NCI-H2107 treated with DMSO at 0.1 percent for 48 hours (cell line): ENCODE measurements around the gene PDF.

Experiments
- DNase-seq: peaks from one replicate; lab custom pipeline; 2025; ENCODE audit not compliant: unreplicated experiment; lab: John Stamatoyannopoulos, UW

Gene PDF

DNA sequence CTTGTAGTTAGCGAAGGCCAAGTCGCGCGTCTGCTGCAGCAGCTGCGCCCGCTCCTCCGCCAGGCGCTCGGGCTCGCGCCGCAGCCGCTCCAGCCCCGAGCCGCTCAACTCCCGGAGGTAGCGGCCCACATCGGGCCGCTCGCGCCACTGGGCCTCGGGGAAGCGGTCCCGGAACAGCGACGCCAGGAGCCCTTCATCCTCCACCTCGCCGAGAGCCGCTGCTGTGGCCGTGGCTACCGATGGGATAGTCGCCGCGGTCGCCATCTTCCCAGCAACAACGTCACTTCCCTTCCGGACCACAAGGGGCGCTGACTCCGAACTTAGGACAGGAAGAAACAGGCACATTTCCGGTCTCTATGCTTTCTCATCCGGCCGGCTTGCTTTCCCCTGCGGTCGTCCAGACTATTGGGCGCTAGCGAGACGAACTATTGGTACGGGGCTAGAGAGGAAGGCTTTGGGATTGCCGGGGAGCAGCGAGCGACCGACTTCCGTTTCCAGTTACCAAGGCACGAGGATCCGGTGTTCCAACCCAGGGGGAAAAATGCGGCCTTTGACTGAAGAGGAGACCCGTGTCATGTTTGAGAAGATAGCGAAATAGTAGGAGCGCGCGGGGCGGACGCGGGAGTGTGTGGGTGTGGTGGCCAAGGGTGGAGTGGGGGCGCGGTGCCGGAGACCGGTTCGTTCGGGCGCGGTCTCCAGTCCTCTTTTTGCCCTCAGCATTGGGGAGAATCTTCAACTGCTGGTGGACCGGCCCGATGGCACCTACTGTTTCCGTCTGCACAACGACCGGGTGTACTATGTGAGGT lies 9.1 kb upstream of the PDF start, which contains the start of the genes COG8 and NIP7:
TSS of gene COG8 (minus strand) at position 276 of the 806 bp plus-strand sequence. CDS start at position 264, 12 bp downstream.
TSS of gene NIP7 (plus strand) at position 484 of the 806 bp plus-strand sequence. CDS start at position 542, 58 bp downstream.
- peak; percentile 99 for DNase-seq

DNA sequence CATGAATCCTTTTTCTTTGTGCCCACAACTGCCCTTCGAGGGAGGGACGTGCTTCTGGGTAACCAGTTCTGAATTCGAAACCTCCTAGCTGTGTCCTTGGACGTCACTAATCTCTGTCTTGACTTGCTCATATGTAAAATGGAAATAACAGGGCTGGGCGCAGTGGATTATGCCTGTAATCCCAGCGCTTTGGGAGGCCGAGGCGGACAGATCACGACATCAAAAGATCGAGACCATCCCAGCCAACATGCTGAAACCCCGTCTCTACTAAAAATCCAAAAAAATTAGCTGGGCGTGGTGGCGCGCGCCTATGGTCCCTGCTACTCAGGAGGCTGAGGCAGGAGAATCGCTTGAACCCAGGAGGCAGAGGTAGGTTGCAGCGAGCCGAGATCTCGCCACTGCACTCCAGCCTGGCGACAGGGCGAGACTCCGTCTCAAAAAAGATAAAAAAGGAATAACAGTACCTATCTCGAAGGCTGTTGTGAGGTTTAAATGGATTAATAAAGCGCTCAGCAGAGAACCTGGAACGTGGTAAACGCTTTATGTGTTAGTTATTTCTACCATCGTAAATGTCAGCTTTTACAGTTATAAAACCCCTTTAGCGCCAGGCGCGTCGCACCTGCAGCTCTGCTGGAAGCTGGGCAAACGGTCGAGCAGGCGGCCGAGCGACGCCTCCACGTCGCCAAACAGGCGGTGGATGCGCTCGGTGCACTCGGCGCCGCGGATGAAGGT lies 8.3 kb upstream of the PDF start:
- DNase-seq, result no peak

GRCh38 chr16:69334696-69335095 lies 4.3 kb upstream of the PDF start:
- no peak for DNase-seq

DNA sequence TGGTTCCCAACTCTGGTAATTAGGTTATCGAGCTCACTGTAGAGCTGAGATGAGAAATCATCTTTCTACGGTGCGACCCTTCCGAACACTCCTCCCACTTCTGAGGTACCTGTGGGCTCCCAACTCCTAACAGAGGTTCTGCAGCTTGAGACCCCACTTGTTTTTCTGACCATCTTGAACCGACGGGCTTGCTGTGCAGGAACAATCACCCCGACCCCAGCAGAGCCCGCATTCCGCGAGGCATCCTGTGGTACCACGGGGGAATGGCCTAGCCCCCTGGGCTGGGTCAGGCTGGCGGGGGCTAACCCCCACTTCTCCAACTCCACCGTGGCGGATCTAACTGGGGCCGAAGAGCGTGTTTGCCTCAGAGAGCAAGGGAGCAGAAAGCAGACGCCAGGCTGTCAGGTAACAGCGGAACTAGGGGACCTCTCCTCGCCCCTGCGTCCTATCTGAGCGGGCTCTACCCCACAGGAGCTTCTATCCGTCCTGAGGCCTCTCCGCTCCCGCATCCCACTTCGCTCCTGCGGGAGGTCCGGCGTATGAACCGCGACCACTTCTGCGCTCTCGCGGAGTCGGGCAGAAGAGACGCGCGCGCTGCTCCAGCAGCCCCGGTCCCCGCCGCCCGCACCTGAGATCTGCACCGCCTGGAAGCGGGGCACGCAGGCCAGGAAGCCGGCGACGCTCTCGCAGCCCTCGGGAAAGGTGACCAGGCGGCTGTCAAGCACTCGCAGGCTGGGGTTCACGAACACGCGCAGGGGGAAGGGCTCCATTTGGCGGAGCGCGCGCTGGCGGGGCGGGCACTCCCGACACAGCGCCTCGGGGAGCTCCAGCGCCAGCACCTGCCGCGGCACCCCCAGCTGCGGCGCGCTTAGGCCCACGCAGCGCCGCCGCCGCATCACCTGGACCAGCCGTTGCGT lies 761 bp downstream of the PDF start:
- DNase-seq, result no peak

DNA sequence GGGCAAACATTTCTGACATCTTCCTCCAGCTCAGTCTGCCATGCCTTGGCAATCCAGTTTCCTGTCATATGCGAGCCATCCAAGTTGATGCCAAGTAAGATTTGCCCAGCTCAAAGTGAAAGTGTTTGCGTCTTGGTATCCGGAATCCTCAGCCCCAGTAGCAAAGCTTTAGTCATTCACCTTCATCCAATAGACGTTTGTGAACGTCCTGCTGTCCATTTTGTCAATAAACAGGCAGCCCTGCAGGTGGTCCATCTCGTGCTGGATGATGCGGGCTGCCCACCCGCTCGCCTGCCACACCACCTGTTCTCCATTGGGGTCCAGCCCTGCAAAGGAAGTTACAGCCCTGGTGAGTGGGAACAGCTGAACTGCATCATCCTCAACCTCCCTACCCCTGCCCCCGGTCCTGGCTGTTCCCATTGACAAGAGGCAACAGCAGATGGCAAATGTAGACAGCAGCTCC lies 1.5 kb downstream of the PDF start:
- DNase-seq, result no peak

GRCh38 chr16:69327585-69328310 lies 2.6 kb downstream of the PDF start:
- no peak for DNase-seq

- DNase-seq, result no peak
Measured at GRCh38 chr16:69326172-69326873, 4.1 kb downstream of the PDF start.

- DNase-seq, result no peak
Measured at GRCh38 chr16:69325784-69326171, 4.6 kb downstream of the PDF start.

GRCh38 chr16:69324585-69325253 lies 5.7 kb downstream of the PDF start:
- no peak for DNase-seq

GRCh38 chr16:69324013-69324531 lies 6.3 kb downstream of the PDF start:
- no peak for DNase-seq

DNA sequence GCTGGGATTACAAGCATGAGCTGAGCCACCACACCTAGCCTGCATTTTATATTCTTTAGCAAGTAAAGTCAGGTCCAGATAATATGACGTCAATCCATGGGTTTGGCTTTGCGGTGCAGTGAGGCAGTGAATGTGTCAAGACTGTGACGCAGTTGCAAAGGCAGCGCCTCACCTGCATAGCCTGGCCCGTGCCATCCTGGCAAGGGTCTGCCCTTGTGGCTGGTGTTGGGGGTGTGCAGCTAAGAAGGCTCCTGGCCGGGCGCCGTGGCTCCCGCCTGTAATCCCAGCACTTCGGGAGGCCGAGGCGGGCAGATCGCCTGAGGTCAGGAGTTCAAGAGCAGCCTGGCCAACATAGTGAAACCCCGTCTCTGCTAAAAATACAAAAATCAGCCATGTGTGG lies 7.0 kb downstream of the PDF start:
- no peak for DNase-seq

DNA sequence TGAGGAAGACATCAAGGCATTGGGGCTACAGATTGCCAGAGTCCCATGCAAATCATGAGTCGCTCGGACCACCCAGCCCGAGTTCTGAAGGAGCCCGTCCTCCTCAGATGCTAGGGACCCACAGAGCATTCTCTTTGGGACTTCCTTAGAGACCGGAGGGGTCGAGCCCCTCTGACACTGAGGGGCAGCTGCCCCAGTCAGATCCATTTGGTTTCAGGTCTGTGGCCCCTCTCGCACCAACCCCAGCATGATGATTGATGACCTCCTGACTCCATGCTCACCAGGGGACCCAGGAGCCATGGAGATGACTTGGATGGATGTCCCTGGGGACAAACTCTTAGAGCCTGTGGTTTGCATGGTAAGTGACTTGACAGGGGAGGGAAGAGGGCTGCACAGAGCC lies 8.0 kb downstream of the PDF start:
- peak; percentile 9 for DNase-seq

DNA sequence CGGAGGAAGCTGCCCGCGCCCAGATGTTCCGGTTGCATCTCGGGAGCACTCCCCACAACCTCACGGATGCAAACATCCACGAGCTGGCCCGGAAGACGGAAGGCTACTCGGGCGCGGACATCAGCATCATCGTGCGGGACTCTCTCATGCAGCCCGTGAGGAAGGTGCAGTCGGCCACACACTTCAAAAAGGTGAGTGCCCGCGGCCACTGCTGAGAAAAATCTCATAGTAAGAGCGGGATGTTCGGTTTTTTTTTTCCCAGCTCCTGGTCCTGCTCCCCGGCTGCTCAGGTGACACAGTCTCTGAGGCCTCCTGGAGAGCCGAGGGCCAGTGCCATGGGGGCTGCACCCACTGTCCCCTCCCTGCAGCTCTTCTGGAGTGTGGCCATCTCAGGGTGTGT lies 9.3 kb downstream of the PDF start:
- no peak for DNase-seq

DNA sequence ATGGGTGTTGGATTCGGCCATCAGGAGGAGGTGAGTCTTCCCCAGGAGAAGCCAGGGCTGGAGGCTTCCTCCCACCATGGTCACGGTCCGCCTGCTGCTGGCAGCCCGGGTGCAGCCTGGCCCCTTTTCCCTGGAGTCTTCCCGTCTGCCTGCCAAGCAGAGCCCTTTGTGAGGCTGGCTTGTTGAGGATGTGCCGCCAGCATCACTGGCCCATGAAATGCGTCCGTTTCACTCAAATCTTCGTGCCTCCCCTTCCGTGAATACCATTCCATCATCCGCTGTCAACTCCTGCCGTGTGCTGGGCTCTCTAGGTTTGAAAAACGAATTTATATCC lies 9.7 kb downstream of the PDF start:
- peak; percentile 5 for DNase-seq

- DNase-seq, result no peak
Measured at GRCh38 chr16:69319826-69320739, 10.3 kb downstream of the PDF start.

DNA sequence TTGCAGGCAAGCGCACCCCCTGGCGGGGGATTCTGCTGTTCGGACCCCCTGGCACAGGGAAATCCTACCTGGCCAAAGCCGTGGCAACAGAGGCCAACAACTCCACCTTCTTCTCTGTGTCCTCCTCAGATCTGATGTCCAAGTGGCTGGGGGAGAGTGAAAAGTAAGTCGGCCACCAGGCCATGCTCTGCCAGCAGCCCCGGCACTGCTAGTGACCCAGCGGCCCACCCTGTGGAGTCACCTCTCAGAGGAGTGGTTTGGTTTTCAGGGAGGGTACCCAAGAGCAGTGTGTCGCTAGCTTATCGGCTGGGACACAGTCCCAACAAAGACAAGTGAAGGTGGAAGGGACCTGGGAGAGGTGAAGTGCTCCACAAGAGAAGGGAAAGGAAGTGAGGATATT lies 11.0 kb downstream of the PDF start:
- DNase-seq, result no peak

GRCh38 chr16:69318911-69319289 lies 11.5 kb downstream of the PDF start:
- DNase-seq, result no peak
